ENCODE data around the gene GATA2.
A peak's percentile ranks its signal among the peaks of the same experiment; 100 is the strongest.

GATA2 gene

DNA sequence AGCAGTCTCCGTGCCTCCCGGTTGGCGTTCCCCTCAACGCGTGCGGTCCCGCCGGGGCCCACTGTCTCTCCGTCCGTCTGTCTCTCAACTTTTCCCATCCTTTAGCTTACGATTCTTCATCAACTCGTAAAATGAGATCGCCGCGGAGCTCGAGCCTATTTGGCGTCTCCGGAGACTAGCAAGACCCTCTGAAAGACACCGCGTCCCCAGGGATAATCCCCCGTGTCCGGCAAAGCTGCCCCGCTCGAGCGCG, 3.4 kb downstream of the GATA2 start:
- TF ChIP-seq, protein P1, sequence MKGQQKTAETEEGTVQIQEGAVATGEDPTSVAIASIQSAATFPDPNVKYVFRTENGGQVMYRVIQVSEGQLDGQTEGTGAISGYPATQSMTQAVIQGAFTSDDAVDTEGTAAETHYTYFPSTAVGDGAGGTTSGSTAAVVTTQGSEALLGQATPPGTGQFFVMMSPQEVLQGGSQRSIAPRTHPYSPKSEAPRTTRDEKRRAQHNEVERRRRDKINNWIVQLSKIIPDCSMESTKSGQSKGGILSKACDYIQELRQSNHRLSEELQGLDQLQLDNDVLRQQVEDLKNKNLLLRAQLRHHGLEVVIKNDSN (IDR thresholded peaks at IDR 0.05): no peak
- TF ChIP-seq, protein P2, sequence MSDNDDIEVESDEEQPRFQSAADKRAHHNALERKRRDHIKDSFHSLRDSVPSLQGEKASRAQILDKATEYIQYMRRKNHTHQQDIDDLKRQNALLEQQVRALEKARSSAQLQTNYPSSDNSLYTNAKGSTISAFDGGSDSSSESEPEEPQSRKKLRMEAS (IDR thresholded peaks at IDR 0.05): no peak
- TF ChIP-seq FOXM1 (IDR thresholded peaks at IDR 0.05; ENCODE audit: borderline replicate concordance, low read depth) (no peak), YY1 (IDR thresholded peaks at IDR 0.05; ENCODE audit: low read depth) (no peak), TEAD4 (IDR thresholded peaks at IDR 0.05) (no peak)

DNA sequence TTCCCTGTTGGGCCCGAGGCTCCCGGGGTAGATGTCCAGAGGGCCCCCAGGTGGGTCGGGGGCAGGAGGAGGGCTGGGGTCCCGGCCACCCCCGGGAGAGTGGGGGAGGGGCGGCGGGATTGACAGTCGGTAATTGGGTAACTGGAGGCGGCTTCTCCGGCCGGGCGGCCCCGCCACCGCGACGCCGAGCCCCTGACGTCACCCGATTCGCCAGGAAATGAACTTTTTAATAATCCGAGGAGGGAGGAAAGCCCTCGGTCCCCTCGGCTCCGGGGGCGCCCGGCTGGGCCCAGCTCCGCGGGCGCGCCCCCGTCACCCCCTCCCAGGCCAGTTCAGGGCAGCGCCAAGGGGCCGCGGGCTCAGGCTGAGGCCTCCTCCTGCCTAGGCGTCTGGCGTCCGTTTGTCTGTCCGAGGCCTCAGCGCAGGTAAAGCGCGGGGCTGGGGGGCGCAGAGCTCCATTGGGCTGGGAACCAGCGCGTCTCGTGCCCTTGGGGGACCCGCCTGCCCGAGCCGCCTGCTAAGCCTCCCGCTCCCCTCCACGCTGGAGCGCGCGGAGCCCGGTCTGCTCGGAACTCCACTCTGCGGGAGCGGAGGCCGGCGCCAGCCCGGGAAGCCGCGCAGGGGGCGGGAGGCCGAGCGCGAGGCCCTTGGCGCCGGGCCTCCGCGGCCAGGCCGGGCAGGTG, 3.9 kb downstream of the GATA2 start:
- TF ChIP-seq, protein P2 (IDR thresholded peaks at IDR 0.05): peak; percentile 39
- no peak for TF ChIP-seq RAD21 (IDR thresholded peaks at IDR 0.05; ENCODE audit: low read depth)
- TF ChIP-seq TCF12 (IDR thresholded peaks at IDR 0.05; ENCODE audit: low read depth): no peak
- TF ChIP-seq ZBTB7A (IDR thresholded peaks at IDR 0.05; ENCODE audit: low read depth): peak; percentile 24

DNA sequence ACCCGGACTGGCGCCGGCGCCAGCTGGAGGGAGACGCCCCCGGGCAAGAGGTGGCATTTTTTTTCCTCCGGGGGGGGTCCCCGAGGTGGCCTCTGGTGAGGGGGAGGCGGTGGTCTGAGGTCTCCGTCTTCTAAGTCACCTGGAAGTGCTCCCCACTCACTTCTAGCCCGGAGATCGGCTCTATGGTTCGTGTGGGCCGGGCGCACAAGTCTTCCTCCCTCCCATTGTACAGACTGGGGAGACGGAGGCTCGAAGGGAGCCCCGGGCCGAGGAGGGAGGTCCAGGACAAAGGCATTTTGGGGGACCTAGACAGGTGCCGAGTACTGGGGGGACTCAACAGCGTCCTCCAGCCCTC, 4.4 kb downstream of the GATA2 start:
- TF ChIP-seq, protein P3, sequence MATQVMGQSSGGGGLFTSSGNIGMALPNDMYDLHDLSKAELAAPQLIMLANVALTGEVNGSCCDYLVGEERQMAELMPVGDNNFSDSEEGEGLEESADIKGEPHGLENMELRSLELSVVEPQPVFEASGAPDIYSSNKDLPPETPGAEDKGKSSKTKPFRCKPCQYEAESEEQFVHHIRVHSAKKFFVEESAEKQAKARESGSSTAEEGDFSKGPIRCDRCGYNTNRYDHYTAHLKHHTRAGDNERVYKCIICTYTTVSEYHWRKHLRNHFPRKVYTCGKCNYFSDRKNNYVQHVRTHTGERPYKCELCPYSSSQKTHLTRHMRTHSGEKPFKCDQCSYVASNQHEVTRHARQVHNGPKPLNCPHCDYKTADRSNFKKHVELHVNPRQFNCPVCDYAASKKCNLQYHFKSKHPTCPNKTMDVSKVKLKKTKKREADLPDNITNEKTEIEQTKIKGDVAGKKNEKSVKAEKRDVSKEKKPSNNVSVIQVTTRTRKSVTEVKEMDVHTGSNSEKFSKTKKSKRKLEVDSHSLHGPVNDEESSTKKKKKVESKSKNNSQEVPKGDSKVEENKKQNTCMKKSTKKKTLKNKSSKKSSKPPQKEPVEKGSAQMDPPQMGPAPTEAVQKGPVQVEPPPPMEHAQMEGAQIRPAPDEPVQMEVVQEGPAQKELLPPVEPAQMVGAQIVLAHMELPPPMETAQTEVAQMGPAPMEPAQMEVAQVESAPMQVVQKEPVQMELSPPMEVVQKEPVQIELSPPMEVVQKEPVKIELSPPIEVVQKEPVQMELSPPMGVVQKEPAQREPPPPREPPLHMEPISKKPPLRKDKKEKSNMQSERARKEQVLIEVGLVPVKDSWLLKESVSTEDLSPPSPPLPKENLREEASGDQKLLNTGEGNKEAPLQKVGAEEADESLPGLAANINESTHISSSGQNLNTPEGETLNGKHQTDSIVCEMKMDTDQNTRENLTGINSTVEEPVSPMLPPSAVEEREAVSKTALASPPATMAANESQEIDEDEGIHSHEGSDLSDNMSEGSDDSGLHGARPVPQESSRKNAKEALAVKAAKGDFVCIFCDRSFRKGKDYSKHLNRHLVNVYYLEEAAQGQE (IDR thresholded peaks at IDR 0.05; ENCODE audit: low read depth): no peak
- TF ChIP-seq RAD21 (IDR thresholded peaks at IDR 0.05; ENCODE audit: low read depth) (no peak), TCF12 (IDR thresholded peaks at IDR 0.05; ENCODE audit: low read depth) (no peak), CREB1 (IDR thresholded peaks at IDR 0.05; ENCODE audit: low read depth) (peak; percentile 5), NFIC (IDR thresholded peaks at IDR 0.05) (no peak), YY1 (IDR thresholded peaks at IDR 0.05; ENCODE audit: low read depth) (no peak), TAF1 (IDR thresholded peaks at IDR 0.05; ENCODE audit: low read depth) (peak; percentile 43; the same call in 1 of the 2 replicates)
- TF ChIP-seq, protein P1 (IDR thresholded peaks at IDR 0.05): no peak

DNA sequence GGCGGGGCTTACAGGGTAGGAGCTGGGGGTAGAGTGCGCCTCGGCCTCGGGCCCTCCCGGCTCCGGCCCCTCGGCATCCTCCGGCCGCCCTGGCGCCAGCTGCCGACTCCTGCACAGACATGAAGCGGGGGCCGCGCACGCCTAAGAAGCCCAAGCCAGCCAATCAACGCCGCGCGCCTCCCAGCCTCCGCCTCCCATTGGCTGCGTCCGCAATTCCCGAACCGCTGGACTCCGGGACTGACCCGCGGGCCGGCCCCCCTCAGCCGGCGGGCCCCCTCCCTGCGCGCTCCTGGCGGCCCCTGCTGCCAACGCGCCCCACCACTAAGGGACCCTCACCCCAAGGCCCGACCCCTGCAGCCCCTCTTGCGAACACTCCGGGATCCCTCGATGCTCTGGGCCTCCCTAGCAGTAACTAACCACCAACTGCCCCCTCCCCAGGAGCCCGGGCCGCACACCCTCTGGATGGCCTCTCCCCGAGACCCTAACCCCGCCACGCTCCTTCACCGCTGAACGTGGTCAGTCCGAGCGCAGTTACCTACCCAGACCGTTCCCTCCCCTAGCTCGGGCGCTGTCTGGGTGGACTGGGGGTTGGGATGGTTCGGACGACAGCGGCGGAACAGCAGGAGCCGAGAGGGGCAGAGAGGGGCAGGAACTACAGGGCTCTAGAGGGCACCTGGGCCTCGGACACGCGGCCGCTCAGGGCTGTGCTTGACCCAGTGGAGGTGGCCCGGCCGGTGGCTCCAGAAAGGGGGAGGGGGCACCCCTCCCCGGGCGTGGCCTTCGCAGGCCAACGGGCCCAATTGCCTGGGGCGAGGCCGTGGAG, 5.0 kb downstream of the GATA2 start:
- TF ChIP-seq CEBPB (IDR thresholded peaks at IDR 0.05) (no peak), CREB1 (IDR thresholded peaks at IDR 0.05; ENCODE audit: low read depth) (no peak), TCF12 (IDR thresholded peaks at IDR 0.05; ENCODE audit: low read depth) (peak; percentile 51), RAD21 (IDR thresholded peaks at IDR 0.05; ENCODE audit: low read depth) (no peak), EP300 (IDR thresholded peaks at IDR 0.05; ENCODE audit: borderline replicate concordance) (no peak), EGR1 (IDR thresholded peaks at IDR 0.05) (no peak), FOXM1 (IDR thresholded peaks at IDR 0.05; ENCODE audit: borderline replicate concordance, low read depth) (peak; percentile 30; the same call in 1 of the 2 replicates), ZBTB7A (IDR thresholded peaks at IDR 0.05; ENCODE audit: low read depth) (peak; percentile 97), YY1 (IDR thresholded peaks at IDR 0.05; ENCODE audit: low read depth) (no peak), TAF1 (IDR thresholded peaks at IDR 0.05; ENCODE audit: low read depth) (peak; percentile 73; the same call in 1 of the 2 replicates), NFIC (IDR thresholded peaks at IDR 0.05) (0 out of 2 replicates have a peak, but pooled peaks have one; percentile 13), TEAD4 (IDR thresholded peaks at IDR 0.05) (0 out of 2 replicates have a peak, but pooled peaks have one; percentile 11)
- TF ChIP-seq, protein P3 (IDR thresholded peaks at IDR 0.05; ENCODE audit: low read depth): no peak
- TF ChIP-seq, protein P1 (IDR thresholded peaks at IDR 0.05): no peak
- TF ChIP-seq, protein P2 (IDR thresholded peaks at IDR 0.05): peak; percentile 60

DNA sequence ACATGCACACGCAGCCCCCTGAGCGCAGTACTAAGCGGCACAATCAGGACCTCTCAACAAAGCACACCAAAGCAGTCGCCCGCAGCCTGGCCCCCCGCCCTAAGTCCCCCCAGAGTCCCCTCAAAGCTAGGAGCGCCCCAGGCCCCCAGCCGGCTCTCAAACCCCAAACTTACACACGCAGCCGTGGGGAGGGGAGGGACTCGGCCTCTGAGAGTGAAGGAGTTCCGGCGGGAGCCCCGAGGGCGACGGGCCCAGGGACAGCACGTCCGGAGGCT, 5.5 kb downstream of the GATA2 start:
- TF ChIP-seq RAD21 (IDR thresholded peaks at IDR 0.05; ENCODE audit: low read depth) (no peak), EP300 (IDR thresholded peaks at IDR 0.05; ENCODE audit: borderline replicate concordance) (no peak), TEAD4 (IDR thresholded peaks at IDR 0.05) (no peak), ZBTB7A (IDR thresholded peaks at IDR 0.05; ENCODE audit: low read depth) (no peak), CEBPB (IDR thresholded peaks at IDR 0.05) (no peak), TAF1 (IDR thresholded peaks at IDR 0.05; ENCODE audit: low read depth) (no peak), TCF12 (IDR thresholded peaks at IDR 0.05; ENCODE audit: low read depth) (no peak), NFIC (IDR thresholded peaks at IDR 0.05) (no peak), YY1 (IDR thresholded peaks at IDR 0.05; ENCODE audit: low read depth) (no peak), EGR1 (IDR thresholded peaks at IDR 0.05) (no peak)
- TF ChIP-seq, protein P3 (IDR thresholded peaks at IDR 0.05; ENCODE audit: low read depth): no peak
- TF ChIP-seq, protein P2 (IDR thresholded peaks at IDR 0.05): no peak
- TF ChIP-seq, protein P1 (IDR thresholded peaks at IDR 0.05): no peak
